ENCODE results near the gene XYLT1. TPM values are rescaled to one million over a fixed set of nuclear protein-coding genes. Genes with fewer than 3 reads are reported as not detected.

The XYLT1 gene
- total RNA-seq, 1 donor from 2014 or later: 1.6 TPM

DNA sequence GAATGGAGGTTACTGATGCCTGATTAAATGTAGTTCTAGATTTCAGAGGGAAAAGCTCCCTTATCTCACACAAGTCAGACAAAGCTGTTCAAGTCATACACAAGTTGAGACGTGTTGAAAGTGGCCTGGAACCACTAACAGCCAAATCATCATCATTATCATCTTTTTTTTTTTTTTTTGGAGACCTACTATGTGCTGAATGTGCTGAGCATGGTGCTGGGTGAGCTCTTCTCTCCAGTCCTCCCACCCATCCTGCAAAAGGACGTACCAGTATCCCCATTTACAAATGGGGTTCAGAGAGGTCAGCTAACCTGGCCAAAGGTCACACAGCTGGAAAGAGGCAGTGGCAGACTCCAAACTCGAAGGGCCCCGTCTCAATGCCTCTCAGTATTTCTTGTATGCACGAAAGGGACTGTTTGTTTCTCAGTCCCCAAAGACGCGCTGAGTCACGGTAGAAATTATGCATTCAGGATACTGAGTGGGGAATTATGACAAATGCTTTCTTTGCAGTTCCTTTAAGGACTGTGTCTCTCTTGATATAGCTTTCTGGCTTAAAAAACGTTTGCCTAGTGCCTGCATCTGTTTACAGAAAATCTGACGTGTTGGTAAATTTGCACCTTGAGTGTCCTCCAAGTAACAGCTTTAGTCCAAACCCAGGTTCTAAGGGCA is 235.5 kb downstream of the XYLT1 start:
- no peak for DNase-seq (ENCODE audit: low read depth)
- Histone ChIP-seq H3K27me3 (ENCODE audit: control insufficient read depth, insufficient read depth, low read length) (no peaks in the 10 kb centered on the region), H3K36me3 (ENCODE audit: control insufficient read depth, insufficient read depth, low read length) (no peaks in the 10 kb centered on the region), H3K4me3 (ENCODE audit: low read depth, low read length) (no peak overlapping the region)
- TF ChIP-seq, protein P1, sequence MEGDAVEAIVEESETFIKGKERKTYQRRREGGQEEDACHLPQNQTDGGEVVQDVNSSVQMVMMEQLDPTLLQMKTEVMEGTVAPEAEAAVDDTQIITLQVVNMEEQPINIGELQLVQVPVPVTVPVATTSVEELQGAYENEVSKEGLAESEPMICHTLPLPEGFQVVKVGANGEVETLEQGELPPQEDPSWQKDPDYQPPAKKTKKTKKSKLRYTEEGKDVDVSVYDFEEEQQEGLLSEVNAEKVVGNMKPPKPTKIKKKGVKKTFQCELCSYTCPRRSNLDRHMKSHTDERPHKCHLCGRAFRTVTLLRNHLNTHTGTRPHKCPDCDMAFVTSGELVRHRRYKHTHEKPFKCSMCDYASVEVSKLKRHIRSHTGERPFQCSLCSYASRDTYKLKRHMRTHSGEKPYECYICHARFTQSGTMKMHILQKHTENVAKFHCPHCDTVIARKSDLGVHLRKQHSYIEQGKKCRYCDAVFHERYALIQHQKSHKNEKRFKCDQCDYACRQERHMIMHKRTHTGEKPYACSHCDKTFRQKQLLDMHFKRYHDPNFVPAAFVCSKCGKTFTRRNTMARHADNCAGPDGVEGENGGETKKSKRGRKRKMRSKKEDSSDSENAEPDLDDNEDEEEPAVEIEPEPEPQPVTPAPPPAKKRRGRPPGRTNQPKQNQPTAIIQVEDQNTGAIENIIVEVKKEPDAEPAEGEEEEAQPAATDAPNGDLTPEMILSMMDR (IDR thresholded peaks at IDR 0.05; ENCODE audit: insufficient read depth, low read length, poor library complexity, severe bottlenecking): no peak

GRCh38 chr16:17233318-17234002 is 237.3 kb downstream of the XYLT1 start:
- Histone ChIP-seq H3K4me3 (ENCODE audit: low read depth, low read length) (no peak overlapping the region), H3K36me3 (ENCODE audit: control insufficient read depth, insufficient read depth, low read length) (no peaks in the 10 kb centered on the region), H3K27me3 (ENCODE audit: control insufficient read depth, insufficient read depth, low read length) (no peaks in the 10 kb centered on the region)
- TF ChIP-seq, protein P1 (IDR thresholded peaks at IDR 0.05; ENCODE audit: insufficient read depth, low read length, poor library complexity, severe bottlenecking): no peak
- DNase-seq (ENCODE audit: low read depth): no peak

GRCh38 chr16:17232487-17232886 is 238.3 kb downstream of the XYLT1 start:
- Histone ChIP-seq H3K4me3 (ENCODE audit: low read depth, low read length) (no peak overlapping the region), H3K36me3 (ENCODE audit: control insufficient read depth, insufficient read depth, low read length) (no peaks in the 10 kb centered on the region), H3K27me3 (ENCODE audit: control insufficient read depth, insufficient read depth, low read length) (no peaks in the 10 kb centered on the region)
- no peak for DNase-seq (ENCODE audit: low read depth)
- TF ChIP-seq, protein P1 (IDR thresholded peaks at IDR 0.05; ENCODE audit: insufficient read depth, low read length, poor library complexity, severe bottlenecking): no peak

DNA sequence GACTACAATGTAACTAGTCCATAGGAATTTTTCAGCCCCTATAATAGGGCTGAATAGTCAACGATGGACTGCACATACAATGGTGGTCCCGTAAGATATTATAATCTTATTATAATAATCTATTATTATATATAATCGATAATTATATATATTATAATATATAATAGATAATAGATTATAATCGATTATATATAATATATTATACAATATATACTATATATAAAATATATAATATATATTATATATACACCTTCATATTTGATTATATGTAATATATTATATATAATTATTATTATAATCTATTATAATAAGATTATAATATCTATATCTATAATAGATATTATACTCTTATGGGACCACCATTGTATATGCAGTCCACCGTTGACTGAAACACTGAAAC is 238.8 kb downstream of the XYLT1 start:
- Histone ChIP-seq H3K27me3 (ENCODE audit: control insufficient read depth, insufficient read depth, low read length) (no peaks in the 10 kb centered on the region), H3K4me3 (ENCODE audit: low read depth, low read length) (no peak overlapping the region), H3K36me3 (ENCODE audit: control insufficient read depth, insufficient read depth, low read length) (no peaks in the 10 kb centered on the region)
- no peak for DNase-seq (ENCODE audit: low read depth)
- TF ChIP-seq, protein P1 (IDR thresholded peaks at IDR 0.05; ENCODE audit: insufficient read depth, low read length, poor library complexity, severe bottlenecking): no peak

DNA sequence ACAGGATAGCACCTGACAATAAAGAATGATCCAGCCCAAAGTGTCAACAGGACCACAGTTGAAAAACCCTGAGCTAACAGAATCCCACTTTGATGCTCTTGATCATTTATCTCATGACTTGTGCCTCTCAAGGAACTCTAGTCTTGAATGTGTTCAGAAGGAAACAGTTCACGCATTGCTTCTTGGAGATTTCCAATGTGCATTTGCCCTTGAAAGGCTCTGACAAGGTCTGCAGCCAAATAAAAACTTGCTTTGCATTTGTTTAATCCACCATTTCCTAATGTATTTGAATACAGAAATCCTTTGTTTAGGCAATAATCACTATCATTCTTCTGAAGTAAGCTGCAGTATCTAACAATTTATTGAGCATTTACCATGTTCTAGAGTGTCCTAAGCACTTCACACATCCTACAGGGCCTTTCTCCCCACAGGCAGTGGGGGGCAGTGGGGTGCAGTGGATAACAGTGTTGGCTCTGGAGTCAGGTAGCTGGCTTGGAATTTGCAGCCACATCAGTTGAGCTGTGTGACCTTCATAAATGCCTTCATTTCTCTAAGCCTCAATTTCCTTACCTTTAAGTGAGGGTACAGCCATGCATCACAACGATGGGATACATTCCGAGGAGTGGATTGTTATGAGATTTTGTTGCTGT is 239.7 kb downstream of the XYLT1 start:
- TF ChIP-seq, protein P1 (IDR thresholded peaks at IDR 0.05; ENCODE audit: insufficient read depth, low read length, poor library complexity, severe bottlenecking): no peak
- H3K36me3 ChIP-seq (ENCODE audit: control insufficient read depth, insufficient read depth, low read length): no peaks in the 10 kb centered on the region
- no peak overlapping the region for H3K4me3 ChIP-seq (ENCODE audit: low read depth, low read length)
- H3K27me3 ChIP-seq (ENCODE audit: control insufficient read depth, insufficient read depth, low read length): no peaks in the 10 kb centered on the region
- DNase-seq (ENCODE audit: low read depth): no peak
